HUDEP-2 (cell line): Measurements from ENCODE around the gene KLHL29.

Experiments
- DNase-seq, 76 experiments: peaks; one replicate each; lab custom pipeline; 2025; ENCODE audit not compliant: unreplicated experiment in 76 of 76; lab: John Stamatoyannopoulos, UW

KLHL29 gene

DNA sequence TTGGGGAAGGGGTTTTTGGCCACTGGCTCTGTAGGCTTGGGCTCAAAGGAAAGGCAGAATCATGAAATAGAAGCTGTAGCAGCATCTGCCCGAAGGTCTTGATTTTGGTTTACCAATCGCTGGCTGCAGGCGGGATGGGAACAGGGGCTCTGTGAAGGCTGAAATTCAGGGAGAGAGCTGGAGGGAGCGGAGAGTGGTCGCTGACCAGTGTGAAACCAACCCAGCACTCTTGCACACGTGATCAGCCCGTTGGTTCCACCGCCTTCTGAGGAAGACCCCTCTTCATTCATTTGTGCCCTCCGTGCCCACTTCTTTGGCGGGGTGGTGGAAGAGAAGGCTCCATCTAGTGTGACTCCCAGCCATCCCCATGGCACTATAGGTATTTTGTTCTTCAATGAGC lies 82.6 kb downstream of the KLHL29 start:
- DNase-seq = no peak

DNA sequence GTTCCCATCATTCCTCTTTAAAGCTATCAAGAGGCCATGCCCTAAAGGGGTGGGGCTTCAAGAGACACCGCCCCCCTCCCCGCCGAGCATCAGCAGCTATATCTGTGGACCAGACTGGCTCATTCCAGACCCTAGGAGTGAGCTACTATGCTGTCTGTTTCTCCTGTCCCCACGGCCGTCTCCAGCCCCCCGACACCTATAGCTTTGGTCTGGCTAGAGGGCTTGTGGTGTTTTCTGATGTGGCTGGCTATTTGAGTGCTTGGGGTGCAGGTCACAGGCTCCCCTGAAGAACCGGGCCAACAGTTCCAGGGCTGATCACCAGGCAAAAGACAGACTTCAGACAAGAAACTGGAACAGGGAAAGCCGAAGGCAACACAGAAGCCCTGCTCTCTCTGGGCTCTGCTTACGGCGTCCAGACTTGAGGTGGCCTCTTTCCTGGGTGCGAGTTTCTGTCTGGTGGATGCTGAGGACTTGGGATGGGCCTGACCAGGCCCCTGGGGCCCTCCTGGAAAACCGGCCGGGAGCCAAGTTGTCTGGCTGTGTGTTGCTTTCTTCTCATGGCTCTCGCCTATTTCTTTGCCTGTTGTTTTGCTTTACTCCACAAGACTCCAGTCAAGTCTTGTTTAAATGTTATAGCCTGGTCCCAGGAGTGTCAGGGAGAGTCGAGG lies 83.6 kb downstream of the KLHL29 start:
- DNase-seq = no peak

DNA sequence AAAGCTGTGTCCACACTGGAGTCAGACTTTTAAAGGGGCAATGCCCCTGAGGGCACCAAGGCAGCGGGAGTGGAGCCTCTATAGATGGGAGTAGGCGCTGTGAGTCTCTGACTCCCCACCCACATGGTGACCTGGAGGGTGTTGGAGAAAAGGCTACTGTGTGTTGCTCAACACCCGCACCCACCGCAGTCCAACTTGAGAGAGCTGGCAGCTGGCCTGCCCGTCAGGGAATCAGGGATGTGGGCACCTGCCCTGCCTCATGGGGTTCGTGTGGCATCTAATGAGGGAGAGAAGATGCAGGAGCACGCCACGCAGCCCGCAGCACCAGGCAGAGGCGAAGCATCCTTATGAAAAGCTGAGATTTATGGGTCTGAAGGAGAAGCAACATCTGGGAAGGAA lies 84.2 kb downstream of the KLHL29 start:
- no peak for DNase-seq

DNA sequence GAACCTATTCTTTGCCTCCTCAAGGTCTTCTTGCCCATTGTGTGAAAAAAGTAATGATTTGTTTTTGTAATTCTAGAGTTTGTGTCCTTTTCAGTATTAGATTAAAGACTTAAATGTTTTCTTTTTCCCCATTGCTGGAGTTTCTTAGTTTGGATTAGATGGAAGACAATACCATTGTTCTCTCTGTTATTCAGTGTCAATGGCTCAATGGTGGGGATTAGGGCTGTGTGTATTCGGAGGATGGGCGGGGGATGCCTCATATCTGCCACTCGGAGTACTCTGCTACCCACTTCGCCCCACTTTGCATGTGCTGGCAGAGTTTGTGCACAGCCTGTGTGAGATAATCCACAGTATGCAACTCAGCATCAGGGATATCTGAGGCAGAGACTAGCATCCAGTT lies 90.1 kb downstream of the KLHL29 start:
- no peak for DNase-seq

DNA sequence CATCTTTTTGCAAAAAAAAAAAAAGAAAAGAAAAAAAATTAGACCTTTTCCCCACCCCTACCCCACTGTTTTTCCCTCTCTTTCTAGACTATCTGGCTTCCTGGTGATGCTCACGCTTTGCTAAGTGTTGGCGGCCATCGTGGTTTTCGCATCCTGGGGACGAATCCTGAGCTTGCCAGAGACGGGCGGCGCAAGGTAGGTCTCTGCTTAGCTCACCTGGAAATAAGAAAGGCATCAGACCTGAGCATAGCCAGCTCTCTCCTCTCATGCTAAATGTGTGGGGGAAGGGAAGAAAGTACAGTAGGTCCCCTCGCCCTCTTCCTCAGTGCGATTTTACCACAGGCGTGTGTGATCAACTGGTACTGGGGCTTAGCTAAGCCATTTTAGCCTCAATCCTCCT lies 90.5 kb downstream of the KLHL29 start:
- DNase-seq = no peak

DNA sequence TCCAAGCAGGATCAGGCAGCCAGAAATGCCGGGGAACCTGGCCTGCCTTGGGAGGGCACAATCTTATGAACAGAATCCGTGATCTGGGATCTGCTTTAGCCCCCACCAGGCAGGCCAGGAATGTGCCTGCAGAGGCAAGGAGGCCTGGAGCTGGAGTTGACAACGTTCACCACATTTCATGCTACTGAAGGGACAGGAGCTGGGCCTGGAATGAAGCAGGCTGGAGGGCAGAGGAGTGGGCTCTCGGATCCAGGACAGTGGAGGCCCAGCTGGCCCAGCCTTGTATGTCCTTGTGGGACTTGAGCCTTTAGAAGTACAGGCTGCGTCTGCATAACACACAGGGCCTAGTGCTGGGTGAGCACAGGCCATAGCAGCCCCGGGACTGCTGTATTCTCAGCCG lies 91.8 kb downstream of the KLHL29 start:
- DNase-seq = no peak

DNA sequence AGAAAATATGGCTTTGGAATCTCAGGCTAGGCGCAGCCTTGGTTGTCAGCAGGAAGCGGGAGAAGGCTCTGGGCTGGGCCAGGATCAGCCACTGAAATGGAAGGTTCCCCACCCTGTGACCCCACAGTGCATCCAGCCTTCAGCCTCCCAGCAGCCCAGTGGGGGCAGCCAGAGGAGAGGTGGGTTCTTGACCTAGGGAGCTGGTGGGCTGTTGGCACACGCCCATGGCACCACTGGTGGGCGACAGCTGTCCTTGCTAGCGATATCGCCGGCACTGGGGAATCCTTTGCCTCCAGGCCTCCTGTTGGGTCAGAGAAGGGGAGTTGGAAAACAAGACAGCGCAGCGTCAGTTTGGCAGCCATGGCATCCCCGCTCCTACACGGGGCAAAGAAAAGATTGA lies 92.4 kb downstream of the KLHL29 start:
- DNase-seq = no peak

DNA sequence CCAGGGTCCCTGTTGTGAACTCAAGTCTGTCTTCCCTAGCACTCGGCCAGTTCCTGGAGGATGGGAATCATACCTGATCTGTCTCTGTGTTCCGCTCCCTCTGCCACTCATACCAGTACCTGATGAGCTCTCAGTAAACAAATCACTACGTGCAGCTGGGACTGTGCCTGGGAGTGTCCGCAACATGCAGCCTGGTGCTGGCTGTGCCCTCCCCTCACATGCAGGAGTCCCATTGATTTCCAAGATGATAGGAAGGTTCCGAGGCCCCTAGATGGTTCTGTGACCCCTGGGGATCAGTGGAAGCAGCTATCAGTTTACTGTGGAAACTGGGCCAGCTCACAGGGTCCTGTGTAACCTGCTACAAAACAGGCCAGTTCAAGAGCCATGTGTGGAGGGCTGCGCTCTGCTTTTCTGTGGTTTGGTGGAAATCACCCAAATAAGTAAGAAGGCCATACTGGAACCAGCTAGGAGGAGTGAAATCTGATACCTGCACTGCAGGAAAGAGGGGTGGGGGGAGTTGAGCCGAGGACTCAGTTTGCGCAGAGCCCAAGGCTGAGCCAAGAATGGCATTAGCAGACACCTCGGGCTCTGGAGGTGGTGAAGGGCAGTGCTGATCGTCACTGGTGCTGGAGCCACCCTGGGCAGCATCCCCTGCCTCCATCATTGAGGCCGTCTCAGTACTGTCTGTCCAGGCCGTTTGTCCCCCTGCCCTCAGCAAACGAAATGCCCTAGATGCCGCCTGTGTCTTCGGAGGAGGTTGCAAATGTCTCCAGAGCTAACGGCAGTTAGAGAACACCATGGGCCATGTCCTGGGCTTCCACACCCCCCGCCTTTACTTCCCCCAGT lies 93.3 kb downstream of the KLHL29 start:
- DNase-seq = no peak

DNA sequence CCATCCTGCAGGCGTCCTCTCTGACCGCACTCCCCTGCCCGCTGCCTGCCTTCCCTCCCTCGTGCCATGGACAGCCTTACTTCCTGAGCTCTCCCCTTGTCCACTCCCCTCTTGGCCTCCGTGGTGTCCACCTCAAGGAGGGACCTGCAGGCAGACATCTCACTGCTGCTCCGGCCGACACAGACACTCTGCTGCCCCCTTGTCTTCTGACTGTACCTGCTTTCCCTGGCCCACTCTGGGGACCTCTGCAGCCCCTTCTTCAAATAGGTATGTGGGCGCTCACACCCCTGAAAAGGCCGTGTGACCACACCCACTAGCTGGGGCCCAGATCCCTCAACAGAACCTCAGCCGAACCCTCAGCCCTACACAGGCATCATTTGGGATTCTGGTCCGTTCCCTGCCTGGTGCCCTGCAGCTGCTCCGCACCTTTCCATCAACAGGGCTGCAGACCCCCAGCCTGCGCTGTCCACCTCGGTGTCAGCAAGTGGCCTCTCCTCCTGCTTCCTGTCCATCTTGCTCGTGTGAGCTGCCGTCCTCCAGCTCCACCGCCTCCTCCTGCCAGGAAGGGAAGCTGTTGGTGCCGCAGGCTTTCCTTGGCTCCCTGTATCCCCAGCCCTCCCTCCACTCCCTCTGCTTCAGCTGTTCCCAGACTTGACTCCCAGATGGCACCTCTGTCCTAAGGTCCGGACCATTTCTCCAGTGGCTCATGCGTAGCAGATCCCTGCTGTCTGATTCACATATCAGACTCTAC lies 94.1 kb downstream of the KLHL29 start:
- DNase-seq = no peak

DNA sequence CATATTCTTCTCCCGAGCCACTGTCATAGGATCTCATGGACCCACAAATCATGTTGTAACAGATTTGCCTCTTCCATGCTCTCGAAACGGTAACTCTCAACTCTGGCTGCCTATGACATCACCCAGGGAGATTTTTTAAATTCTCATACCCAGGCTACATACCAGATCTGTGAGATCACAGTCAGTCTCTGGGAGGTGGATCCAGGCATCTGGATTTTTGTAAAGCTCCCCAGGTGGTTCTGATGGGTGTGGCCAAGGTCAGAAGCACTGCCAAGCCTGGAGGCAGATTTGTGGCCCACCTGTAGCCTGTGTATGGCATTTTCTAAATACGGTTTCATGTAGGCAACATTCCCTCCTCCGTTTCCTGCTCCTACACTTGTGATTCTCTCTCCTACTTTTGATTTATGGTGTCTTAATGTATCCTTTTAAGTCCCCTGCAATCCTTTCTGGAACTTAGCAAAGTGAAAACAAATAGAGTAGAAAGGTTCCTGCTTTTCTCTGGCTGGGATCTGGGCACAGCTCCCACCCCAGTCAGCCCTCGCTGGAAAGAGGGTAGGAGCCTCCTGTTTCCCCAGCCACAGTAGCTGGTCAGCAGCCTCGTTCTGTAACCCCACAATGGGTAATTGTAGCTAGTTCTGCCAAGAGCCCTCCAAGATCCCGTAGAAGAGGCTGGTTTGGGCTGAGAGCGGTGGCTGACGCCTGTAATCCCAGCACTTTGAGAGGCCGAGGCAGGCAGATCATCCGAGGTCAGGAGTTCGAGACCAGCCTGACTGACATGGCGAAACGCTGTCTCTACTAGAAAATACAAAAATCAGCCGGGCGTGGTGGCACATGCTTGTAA lies 96.2 kb downstream of the KLHL29 start:
- DNase-seq = no peak

DNA sequence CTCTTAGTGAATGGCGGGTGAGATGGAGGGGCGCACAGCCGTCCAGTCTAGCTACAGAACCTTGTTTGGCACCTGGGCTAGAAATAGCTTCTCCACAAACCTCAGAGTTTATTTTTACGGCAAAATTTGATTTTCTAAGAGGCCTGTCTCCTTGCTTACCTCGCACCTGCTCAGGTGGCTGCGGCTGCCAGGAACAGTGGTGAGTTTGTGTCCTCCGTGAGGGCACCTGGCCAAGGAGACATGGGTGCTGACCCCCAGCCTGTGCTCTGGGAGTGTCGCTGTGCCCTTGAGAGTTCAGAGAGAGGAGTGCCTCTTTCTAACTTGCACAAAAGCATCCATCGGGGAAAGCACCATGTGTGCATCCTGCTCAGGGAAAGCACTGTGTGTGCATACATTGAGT lies 97.2 kb downstream of the KLHL29 start:
- DNase-seq = no peak

DNA sequence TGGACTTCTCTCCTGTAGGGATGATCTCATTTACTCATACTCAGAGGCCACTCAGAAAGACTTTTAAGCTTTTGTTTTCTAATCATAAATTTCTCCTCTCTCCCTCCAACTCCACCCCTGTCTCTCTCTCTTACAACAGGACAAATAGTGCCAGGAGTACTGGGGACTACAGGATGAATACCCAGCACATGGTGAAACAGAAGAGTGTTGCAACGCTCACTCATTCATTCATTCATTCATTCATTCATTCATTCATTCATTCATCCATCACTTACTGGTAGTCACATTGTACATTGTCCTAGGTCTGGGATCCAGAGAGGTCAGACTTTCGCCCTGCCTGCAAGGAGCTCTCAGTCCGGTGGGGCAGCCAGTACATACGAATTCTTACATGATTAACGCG lies 97.6 kb downstream of the KLHL29 start:
- no peak for DNase-seq

DNA sequence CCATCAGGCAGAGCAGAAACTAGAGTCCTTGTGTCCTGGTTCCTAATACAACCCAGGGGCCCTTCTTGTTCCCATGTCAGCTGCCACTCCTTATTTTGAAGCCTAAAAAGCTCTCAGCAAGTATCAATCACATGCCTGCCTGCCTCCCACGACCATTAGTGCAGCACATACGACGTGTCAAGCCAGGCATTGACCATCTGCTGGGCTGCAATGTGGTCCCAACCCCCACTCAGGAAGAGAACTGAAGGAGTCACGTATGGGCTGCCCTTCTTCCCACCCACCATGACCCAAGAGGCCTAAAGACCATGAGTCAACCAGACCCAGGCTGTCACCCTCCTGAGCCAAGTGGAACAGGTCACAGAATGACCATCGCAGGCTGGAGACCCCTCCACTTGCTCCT lies 98.8 kb downstream of the KLHL29 start:
- no peak for DNase-seq

DNA sequence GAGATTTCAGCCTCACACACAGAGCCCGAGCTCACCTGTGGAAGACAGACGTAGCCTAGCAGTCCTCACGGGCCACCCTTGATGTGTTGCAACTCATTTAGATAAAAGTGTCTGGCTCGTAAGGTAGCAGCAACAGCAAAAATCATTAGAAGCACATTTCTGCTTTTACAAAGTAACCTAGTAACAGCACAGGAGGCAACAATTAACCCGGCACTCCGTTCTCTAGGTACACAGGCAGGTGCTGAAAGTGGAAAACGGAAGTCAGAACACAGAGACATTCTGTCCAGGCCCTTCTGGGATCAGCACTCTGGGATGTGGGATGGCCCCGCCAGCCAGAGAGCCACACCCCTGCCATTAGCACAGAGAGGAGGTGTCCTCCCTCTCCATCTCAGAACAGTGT lies 99.3 kb downstream of the KLHL29 start:
- peak in 1 of 76 experiments; percentile 1 for DNase-seq

DNA sequence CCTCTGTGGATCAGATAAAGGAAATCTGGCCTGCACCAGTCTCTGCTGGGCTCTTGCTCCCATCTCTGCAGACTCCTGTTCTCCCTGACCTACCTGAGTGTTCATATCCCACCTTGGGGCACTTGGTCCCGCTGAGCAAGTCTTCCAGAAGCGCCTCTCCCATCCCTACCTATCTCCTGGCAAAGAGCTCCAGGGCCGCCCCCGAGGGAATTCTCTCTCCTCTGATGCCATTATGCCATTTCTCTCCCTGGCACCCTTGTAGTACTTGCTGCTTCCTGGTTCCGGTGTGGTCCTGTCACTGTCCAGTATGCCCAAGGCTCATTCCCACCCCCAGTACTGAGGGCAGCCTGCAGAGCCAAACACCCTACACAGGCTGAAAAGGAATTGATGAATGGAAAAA lies 99.8 kb downstream of the KLHL29 start:
- no peak for DNase-seq

DNA sequence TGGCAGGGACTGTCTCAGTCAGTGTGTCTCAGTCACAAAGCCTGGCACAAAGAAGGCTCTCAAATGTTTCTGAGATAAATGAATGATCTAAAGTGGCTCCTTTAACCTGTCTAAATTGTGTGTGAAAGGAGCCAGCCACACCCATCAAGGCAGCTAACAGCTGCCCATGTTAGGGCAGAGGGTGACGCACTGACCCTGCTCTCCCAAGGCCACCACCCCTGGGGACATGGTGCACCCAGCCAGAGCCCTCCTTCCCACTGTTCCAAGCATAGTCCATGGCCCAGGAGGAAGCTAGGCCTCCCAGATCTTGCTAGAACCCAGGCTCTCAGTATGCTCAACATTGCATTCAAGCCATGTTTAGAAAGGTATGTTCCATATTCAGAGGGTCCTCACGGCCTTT lies 100.3 kb downstream of the KLHL29 start:
- DNase-seq = no peak

DNA sequence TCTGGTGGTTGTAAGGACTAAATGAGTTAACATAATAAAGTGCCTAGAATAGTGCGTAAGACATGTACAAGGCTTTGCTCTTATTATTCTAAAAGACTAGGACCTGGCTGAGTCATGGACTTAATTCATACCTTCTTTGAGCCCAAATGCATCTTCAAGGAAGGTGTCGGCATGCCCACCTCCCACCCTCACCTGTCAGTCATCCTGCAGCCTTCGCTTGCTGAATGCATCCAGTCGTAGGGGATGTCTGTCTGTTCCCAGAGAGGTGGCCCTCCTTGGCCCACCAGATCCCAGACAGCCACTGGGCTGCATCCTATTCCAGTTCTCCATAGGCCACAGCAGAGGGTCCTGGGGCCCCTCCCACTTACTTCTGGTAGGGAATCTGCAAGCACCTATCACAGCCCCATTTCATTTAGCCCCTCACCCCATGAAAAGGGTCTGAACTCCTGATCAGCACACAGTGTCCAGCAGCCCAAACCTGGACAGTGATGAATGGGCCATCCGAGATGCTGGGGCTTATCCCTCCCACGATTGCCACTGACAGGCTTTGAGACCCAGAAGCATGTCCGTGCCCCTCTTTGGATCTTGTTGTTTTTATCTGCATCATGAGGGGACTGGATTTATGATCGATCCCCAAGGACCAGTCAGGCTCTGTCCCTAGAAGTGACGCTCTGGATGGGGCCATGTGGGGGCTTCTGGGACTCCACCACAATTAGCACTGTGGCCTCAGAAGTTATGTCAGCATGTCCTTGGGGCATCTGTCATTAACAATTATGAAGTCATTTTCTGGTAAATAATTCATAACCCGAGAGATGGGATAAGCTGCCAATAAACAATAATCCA lies 101.1 kb downstream of the KLHL29 start:
- no peak for DNase-seq

DNA sequence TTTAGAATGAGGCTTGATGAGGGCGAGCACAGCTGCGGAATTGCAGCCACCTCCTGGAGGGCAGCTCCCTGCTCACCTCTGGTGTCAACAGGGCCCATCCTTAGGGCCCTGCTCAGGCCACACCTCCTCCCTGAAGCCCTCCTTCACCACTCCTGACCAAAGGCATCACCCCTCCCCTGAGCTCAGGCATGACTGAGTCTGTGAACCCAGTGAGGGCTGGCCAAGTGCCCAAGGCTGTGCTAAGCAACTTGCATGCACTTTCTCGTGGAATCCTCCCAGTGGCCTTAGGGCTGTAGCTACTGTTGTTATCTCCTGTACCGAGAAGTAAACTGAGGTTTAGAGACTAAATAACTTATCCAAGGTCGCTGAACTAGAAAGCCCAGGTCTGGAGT lies 101.7 kb downstream of the KLHL29 start:
- DNase-seq = no peak

DNA sequence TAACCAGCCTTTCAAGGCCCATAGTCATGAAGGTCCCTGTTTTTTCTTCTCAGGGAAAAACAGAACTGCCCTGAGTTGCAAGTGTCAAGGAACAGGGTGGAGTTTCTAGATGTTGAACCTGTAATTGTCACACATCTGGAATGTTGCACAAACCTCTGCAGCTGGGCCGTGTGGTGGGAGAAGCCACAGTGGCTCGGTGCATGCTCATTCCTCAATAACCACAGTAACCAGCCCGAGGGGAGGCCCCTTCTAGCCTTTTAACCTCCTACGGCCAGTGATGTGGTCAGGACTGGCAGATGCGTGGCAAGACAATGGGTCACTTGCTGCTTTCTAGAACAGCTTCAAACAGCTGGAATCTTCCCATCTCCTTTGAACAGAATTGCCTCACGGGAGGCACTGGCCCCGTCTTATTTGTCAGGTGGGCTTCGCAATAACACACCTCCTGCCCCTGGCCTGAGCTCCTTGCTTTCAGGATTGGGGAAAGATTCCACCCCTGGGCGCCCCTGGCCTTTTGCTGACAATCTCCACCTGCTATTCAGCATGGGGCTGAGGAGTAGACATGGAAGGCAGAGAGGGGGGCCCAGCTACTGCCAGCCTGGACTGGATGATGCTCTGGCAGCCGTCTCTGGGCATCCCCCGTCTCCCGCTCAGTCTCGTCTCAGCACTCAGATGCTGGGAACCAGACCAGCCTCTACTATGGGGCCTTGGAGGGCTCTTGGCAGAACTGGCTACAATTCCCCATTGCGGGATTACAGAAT lies 102.9 kb downstream of the KLHL29 start:
- DNase-seq = no peak
